ENCODE measurements around the gene SPCS3.

- TF ChIP-seq POLR2AphosphoS5 (IDR thresholded peaks at IDR 0.05), result no peak
- TF ChIP-seq, protein P1, sequence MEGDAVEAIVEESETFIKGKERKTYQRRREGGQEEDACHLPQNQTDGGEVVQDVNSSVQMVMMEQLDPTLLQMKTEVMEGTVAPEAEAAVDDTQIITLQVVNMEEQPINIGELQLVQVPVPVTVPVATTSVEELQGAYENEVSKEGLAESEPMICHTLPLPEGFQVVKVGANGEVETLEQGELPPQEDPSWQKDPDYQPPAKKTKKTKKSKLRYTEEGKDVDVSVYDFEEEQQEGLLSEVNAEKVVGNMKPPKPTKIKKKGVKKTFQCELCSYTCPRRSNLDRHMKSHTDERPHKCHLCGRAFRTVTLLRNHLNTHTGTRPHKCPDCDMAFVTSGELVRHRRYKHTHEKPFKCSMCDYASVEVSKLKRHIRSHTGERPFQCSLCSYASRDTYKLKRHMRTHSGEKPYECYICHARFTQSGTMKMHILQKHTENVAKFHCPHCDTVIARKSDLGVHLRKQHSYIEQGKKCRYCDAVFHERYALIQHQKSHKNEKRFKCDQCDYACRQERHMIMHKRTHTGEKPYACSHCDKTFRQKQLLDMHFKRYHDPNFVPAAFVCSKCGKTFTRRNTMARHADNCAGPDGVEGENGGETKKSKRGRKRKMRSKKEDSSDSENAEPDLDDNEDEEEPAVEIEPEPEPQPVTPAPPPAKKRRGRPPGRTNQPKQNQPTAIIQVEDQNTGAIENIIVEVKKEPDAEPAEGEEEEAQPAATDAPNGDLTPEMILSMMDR (IDR thresholded peaks at IDR 0.05), result peak; percentile 24 to 61 (median 35)
Observed at GRCh38 chr4:176376032-176376614, 56.4 kb downstream of the SPCS3 start.
